ENCODE results near the gene ANGPTL1. TPM values are rescaled to one million over a fixed set of nuclear protein-coding genes. Genes with fewer than 3 reads are reported as not detected.
"Not testable (repeated sequence)": the region's sequence is repeated elsewhere in the genome, so short reads cannot be mapped to it uniquely, and the experiment has no call there.

Gene ANGPTL1
- total RNA-seq, 3 donors from 2014 or later (not counting 1 experiment from before 2014, with no cell fraction given), result not detected

GRCh38 chr1:178862864-178863263 lies 8.0 kb downstream of the ANGPTL1 start:
- Mint-ChIP-seq H3K4me3 (no peak overlapping the region), H3K9me3 (no peaks in the 10 kb centered on the region), H3K4me1 (peaks cover 5% of the 10 kb centered on the region in 2 donors), H3K27me3 (ENCODE audit: low read depth in 2 of 2) (no peaks in the 10 kb centered on the region), H3K27ac (no peak overlapping the region), H3K36me3 (no peaks in the 10 kb centered on the region)
- TF ChIP-seq, protein P1, sequence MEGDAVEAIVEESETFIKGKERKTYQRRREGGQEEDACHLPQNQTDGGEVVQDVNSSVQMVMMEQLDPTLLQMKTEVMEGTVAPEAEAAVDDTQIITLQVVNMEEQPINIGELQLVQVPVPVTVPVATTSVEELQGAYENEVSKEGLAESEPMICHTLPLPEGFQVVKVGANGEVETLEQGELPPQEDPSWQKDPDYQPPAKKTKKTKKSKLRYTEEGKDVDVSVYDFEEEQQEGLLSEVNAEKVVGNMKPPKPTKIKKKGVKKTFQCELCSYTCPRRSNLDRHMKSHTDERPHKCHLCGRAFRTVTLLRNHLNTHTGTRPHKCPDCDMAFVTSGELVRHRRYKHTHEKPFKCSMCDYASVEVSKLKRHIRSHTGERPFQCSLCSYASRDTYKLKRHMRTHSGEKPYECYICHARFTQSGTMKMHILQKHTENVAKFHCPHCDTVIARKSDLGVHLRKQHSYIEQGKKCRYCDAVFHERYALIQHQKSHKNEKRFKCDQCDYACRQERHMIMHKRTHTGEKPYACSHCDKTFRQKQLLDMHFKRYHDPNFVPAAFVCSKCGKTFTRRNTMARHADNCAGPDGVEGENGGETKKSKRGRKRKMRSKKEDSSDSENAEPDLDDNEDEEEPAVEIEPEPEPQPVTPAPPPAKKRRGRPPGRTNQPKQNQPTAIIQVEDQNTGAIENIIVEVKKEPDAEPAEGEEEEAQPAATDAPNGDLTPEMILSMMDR (IDR thresholded peaks at IDR 0.05), result no peak
- intact Hi-C loops (cut with micrococcal nuclease), result no loop called here
- Histone ChIP-seq H3K36me3 (ENCODE audit: control insufficient read depth, insufficient read depth, low read length) (no peaks in the 10 kb centered on the region), H3K9me3 (ENCODE audit: control insufficient read depth, insufficient read depth, low read length) (no peaks in the 10 kb centered on the region), H3K4me1 (ENCODE audit: control insufficient read depth, insufficient read depth, low read length) (no peaks in the 10 kb centered on the region), H3K27ac (ENCODE audit: low read length) (no peak overlapping the region), H3K27me3 (ENCODE audit: control insufficient read depth, insufficient read depth, low read length) (no peaks in the 10 kb centered on the region), H3K4me3 (ENCODE audit: low read length) (no peak overlapping the region)
- no peak for DNase-seq
- ATAC-seq, result no peak

GRCh38 chr1:178862416-178862815 lies 8.5 kb downstream of the ANGPTL1 start:
- H3K27me3 Mint-ChIP-seq (ENCODE audit: low read depth in 2 of 2), result no peaks in the 10 kb centered on the region
- no peak overlapping the region for H3K4me3 Mint-ChIP-seq
- H3K4me1 Mint-ChIP-seq, result peaks cover under 1 to 1% of the 10 kb centered on the region in 2 donors
- TF ChIP-seq, protein P1 (IDR thresholded peaks at IDR 0.05), result no peak
- no peaks in the 10 kb centered on the region for H3K9me3 Mint-ChIP-seq
- H3K27me3 ChIP-seq (ENCODE audit: control insufficient read depth, insufficient read depth, low read length), result no peaks in the 10 kb centered on the region
- intact Hi-C loops (cut with micrococcal nuclease), result no loop called here
- DNase-seq (no peak), ATAC-seq (no peak)
- no peaks in the 10 kb centered on the region for H3K4me1 ChIP-seq (ENCODE audit: control insufficient read depth, insufficient read depth, low read length)
- H3K27ac Mint-ChIP-seq, result no peak overlapping the region
- no peaks in the 10 kb centered on the region for H3K36me3 ChIP-seq (ENCODE audit: control insufficient read depth, insufficient read depth, low read length)
- WGBS (ENCODE audit: insufficient coverage), result 100% methylated on average over 1 of the region's 3 CpGs
- no peak overlapping the region for H3K4me3 ChIP-seq (ENCODE audit: low read length)
- H3K36me3 Mint-ChIP-seq, result no peaks in the 10 kb centered on the region
- H3K27ac ChIP-seq (ENCODE audit: low read length), result no peak overlapping the region
- no peaks in the 10 kb centered on the region for H3K9me3 ChIP-seq (ENCODE audit: control insufficient read depth, insufficient read depth, low read length)

- Histone ChIP-seq H3K27me3 (ENCODE audit: control insufficient read depth, insufficient read depth, low read length) (no peaks in the 10 kb centered on the region), H3K9me3 (ENCODE audit: control insufficient read depth, insufficient read depth, low read length) (no peaks in the 10 kb centered on the region), H3K36me3 (ENCODE audit: control insufficient read depth, insufficient read depth, low read length) (no peaks in the 10 kb centered on the region), H3K27ac (ENCODE audit: low read length) (no peak overlapping the region), H3K4me3 (ENCODE audit: low read length) (no peak overlapping the region), H3K4me1 (ENCODE audit: control insufficient read depth, insufficient read depth, low read length) (no peaks in the 10 kb centered on the region)
- H3K9me3 Mint-ChIP-seq, result no peaks in the 10 kb centered on the region
- intact Hi-C loops (cut with micrococcal nuclease), result no loop called here
- H3K27me3 Mint-ChIP-seq (ENCODE audit: low read depth in 2 of 2), result no peaks in the 10 kb centered on the region
- no peaks in the 10 kb centered on the region for H3K36me3 Mint-ChIP-seq
- DNase-seq, result no peak
- ATAC-seq, result no peak
- 100% methylated on average over 1 of the region's 2 CpGs for WGBS (ENCODE audit: insufficient coverage)
- H3K4me3 Mint-ChIP-seq, result no peak overlapping the region
- H3K27ac Mint-ChIP-seq, result no peak overlapping the region
- no peaks in the 10 kb centered on the region for H3K4me1 Mint-ChIP-seq
- TF ChIP-seq, protein P1 (IDR thresholded peaks at IDR 0.05), result no peak
Observed at GRCh38 chr1:178857126-178857525, 13.8 kb downstream of the ANGPTL1 start.

DNA sequence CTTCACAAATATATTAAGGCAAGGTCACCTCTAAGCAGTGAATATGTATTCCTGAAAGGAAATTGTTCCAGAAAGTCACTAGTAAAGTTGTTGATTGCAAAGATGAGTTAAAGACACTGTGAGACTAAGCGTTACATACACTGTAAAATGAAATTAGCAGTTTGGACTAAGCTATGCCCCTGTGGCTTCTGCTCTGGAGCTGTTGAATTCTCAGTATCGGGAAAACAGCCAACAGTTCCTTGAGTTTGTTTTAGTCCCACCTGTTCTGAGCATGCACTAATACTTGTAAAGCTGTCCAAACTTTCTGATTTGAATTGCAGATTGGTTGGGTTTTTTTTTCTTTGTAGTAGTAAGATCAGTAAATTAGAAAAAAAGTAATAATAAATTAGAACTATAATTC lies 21.0 kb downstream of the ANGPTL1 start:
- no peaks in the 10 kb centered on the region for H3K36me3 ChIP-seq (ENCODE audit: control insufficient read depth, insufficient read depth, low read length)
- intact Hi-C loops (cut with micrococcal nuclease), result no loop called here
- H3K27ac Mint-ChIP-seq, result no peak overlapping the region

DNA sequence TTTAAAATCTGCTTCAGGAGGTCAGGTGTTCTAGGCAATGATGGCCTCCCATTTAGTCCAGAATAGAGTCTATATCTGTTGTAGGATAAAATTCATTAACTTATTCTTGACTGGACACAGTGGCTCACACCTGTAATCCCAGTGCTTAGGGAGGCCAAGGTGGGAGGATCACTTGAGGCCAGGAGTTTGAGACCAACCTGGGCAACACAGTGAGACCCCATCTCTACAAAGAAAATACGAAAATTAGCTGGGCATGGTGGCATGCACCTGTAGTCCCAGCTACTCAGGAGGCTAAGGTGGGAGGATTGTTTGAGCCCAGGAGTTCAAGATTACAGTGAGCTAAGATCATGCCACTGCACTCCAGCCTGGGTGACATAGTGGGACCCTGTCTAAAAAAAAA lies 23.0 kb downstream of the ANGPTL1 start:
- H3K27me3 ChIP-seq (ENCODE audit: control insufficient read depth, insufficient read depth, low read length); H3K4me1 Mint-ChIP-seq; H3K27me3 Mint-ChIP-seq (ENCODE audit: low read depth in 2 of 2); H3K27ac Mint-ChIP-seq; H3K9me3 Mint-ChIP-seq; H3K36me3 ChIP-seq (ENCODE audit: control insufficient read depth, insufficient read depth, low read length); H3K27ac ChIP-seq (ENCODE audit: low read length); H3K36me3 Mint-ChIP-seq; H3K4me3 ChIP-seq (ENCODE audit: low read length); H3K9me3 ChIP-seq (ENCODE audit: control insufficient read depth, insufficient read depth, low read length); ATAC-seq; intact Hi-C loops (cut with micrococcal nuclease); H3K4me1 ChIP-seq (ENCODE audit: control insufficient read depth, insufficient read depth, low read length); DNase-seq; H3K4me3 Mint-ChIP-seq: not testable (repeated sequence)
- WGBS (ENCODE audit: insufficient coverage), result 94% methylated on average over 1 of the region's 1 CpG

More for the DNA sequence above, 21.0 kb downstream of the ANGPTL1 start:
- Mint-ChIP-seq H3K36me3 (no peaks in the 10 kb centered on the region), H3K9me3 (no peaks in the 10 kb centered on the region), H3K4me1 (no peaks in the 10 kb centered on the region), H3K27me3 (ENCODE audit: low read depth in 2 of 2) (no peaks in the 10 kb centered on the region), H3K4me3 (no peak overlapping the region)
- Histone ChIP-seq H3K4me1 (ENCODE audit: control insufficient read depth, insufficient read depth, low read length) (no peaks in the 10 kb centered on the region), H3K4me3 (ENCODE audit: low read length) (no peak overlapping the region), H3K27me3 (ENCODE audit: control insufficient read depth, insufficient read depth, low read length) (no peaks in the 10 kb centered on the region), H3K9me3 (ENCODE audit: control insufficient read depth, insufficient read depth, low read length) (no peaks in the 10 kb centered on the region), H3K27ac (ENCODE audit: low read length) (no peak overlapping the region)
- ATAC-seq, result no peak
- WGBS (ENCODE audit: insufficient coverage), result 98% methylated on average over 2 of the region's 2 CpGs
- TF ChIP-seq, protein P1 (IDR thresholded peaks at IDR 0.05), result no peak
- no peak for DNase-seq
